HG03520 (cell line): ENCODE results near the gene FBXO8.
"Not testable (repeated sequence)": the region's sequence is repeated elsewhere in the genome, so short reads cannot be mapped to it uniquely, and the experiment has no call there.

Experiments used
- ATAC-seq: cut with Tn5 transposase; IDR thresholded peaks from one replicate; pipeline ENCODE4 v1.9.1; 2021; ENCODE audit warnings: mild to moderate bottlenecking, moderate library complexity; ENCODE audit not compliant: unreplicated experiment

Gene FBXO8

DNA sequence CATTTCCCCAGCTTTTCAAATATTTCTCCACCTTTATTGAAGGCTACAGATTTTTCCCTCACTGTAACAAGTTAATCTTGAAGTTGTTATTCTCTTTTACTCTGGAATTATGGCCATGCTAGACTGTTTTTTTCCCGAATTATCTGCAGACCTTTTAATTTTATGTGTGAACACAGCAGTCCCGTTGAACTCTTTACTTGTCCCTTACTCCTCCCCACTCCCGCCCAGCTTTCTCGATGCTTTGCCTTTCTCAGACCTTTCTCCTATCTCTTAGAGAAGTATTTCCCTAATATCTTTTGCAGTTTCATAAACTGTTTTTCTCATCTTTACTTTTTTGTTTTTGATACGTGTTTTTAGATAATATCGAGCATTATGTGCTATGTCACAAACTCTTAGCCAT lies 1.0 kb upstream of the FBXO8 start:
- no peak for ATAC-seq

- ATAC-seq = peak; percentile 98
These were observed 496 bp downstream of the FBXO8 start for GRCh38 chr4:174282836-174283506.

- ATAC-seq = no peak
These were observed 1.6 kb downstream of the FBXO8 start for GRCh38 chr4:174281901-174282300.

GRCh38 chr4:174281182-174281737 lies 2.2 kb downstream of the FBXO8 start:
- ATAC-seq = no peak

- no peak for ATAC-seq
These were observed 3.9 kb downstream of the FBXO8 start for GRCh38 chr4:174279433-174280155.

DNA sequence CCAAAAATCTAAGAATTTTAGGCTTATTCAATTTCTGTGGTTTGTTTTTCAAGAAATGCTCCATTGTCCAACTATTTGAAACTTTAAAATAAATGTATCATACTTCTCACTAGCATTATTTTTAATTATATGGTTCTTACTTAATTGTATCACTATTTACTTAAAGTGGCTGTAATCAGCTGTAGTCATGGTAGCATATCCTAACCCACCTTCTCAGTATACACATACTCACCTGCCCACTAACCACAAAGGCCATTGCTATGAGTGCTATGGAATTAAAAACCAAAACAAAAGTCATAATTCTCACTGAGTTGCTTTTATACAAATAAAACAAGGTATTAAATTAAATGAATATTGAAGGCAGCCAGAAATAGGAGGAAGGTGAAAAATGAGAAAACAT lies 5.0 kb downstream of the FBXO8 start:
- no peak for ATAC-seq

- no peak for ATAC-seq
These were observed 6.0 kb downstream of the FBXO8 start for GRCh38 chr4:174277433-174277832.

DNA sequence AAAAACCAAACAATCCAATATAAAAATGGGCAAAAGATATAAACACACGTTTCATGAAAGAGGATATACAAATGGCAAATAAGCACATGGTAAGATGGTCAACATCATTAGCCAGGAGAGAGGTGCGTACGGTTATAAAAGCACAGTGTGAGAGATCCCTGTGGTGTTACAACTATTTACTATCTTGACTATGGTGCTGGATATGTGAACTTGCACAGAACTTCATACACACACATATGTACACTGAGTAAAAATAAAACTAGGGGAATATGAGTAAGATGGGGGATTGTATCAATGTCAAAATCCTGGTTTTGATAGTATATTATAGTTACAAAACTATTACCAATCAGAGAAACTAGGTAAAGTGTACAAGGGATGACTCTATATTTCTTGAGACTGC lies 8.4 kb downstream of the FBXO8 start:
- no peak for ATAC-seq

DNA sequence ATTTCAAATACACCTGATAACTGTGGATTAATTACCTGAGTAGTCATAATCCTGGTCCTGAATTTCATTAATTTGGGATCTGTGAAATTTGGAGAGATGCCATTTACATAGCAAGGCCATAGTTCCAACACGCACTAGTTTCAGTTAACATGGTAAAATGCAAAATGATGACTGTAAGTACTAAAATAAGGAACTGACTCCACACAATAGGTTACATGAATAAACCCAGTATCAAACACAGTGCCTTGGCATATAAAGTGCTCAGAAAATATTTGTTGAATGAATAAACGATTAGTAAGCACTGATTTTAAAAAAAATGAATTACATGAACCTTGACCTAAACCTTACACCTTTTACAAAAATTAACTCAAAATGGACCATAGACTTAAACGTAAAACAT lies 9.0 kb downstream of the FBXO8 start:
- no peak for ATAC-seq

DNA sequence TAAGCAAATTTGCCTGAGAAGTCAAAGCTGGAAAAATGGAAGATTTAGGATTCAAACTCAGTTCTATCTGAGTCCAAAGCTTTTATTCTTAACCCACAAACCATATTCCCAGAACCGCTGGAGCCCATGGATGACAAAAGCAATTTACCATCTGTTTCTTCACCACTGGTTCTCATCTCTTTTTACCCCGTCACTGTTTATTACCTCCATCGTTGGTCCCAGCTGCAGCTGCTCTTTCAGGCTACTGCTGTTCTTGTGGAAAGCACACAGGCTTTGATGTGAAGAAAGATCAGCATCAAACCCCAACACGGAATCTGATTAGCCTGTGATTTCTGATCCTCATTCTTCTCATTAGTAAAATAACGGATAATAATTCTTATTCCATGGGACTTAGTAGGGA lies 9.5 kb downstream of the FBXO8 start:
- ATAC-seq = no peak

GRCh38 chr4:174266416-174266815 lies 17.1 kb downstream of the FBXO8 start:
- ATAC-seq = no peak

DNA sequence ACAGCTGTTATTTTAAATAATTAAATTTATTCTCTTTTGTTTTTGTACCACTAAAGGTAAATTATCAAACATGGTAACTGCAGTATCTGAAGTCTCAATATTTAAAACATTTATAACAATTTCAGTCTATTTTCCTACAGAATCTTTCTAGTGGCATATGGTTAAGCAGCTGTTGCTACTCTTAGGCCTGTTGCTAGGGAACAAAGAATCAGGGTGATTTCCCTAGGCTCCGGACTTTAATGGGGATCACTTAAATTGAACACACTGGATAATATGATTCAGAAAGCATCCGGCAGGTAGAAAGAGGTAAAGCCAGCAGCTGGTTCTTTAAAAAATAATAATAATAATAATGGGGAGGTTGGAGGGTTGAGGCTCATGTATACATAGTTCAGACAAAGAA lies 17.6 kb downstream of the FBXO8 start:
- ATAC-seq = no peak

DNA sequence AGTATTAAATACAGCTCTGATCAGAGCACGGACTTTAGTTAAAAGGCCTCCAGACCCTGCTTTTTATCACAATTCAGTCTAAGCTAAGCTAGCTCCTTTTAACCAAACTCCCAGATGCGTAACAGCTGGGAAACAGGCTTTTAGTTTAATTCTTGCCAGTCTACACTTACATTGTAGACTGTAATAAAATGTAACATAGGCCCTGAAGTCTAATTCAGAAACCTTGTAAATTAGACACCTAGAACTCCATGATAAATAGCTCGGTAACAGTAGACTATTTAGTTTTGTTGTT lies 20.1 kb downstream of the FBXO8 start:
- no peak for ATAC-seq

DNA sequence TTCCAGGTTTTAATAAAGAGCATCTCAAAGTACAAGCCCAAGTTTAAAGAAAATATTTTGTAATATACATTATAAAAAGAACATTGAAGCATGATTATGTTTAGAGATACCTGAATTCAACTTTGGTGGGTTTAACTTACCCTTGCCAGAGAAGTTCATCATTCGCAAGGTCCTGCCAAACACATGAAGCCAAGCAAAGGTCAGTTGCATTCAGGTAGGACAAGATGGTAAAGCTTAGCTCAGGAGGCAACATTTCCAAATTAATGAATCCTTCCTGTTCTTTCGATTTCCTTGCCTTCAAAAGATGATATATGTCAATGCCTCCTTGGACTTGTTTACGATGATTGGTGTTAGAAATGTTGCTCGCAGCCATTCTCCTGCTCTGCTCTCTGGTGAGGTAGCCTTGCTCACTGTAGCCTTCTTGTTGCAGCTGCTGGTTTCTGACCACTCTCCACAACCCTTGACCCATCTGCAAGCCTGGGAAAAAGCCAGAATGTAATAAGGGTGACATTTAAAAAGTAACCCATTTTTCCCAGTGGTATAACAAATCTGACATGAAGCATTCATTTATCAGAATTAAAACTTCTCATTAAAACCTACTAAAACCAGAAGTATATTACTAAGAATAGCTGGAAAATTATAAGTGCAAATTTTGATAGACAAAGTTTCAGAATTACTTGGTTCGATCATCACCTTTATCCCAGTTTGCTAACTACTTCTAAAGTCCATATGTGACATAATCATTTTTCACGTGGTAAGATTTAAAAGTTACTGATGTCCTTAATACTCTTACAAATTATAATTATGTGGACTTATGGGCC lies 20.6 kb downstream of the FBXO8 start:
- no peak for ATAC-seq

DNA sequence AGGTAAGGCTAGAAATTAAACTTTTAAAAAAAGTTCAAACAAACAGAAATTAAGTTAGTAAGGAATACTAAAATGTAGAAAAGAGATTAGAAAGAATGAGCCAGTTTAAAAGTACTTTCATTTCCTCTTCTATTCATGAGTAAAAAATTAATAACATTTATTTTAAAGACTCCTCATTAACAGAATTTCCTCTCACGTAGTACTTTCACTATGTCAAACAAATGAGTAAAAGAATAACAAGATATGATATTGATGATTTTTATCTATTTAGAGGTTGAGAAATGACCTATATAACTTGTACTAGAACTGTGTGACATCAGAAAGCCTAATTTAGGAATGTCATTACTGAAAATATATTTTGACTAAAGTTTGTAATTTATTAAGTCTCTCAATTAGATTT lies 22.0 kb downstream of the FBXO8 start:
- ATAC-seq = not testable (repeated sequence)

DNA sequence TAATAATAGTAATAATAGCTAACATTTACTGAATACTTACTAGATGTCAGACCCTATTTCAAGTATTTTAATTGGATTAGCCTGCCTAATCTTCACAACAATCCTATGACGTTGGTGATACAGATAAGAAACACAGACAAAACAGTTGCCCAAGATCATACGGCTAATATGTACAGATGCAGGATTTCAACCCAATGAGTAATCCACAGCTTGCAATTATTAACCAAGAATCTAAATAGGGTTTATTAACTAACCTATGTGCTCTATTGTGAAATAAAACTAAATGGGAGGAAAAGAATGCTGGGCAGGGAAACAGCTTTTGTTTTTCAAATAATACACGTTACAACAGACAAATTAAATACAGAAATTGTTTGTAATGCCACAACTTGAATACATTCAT lies 23.4 kb downstream of the FBXO8 start:
- no peak for ATAC-seq

DNA sequence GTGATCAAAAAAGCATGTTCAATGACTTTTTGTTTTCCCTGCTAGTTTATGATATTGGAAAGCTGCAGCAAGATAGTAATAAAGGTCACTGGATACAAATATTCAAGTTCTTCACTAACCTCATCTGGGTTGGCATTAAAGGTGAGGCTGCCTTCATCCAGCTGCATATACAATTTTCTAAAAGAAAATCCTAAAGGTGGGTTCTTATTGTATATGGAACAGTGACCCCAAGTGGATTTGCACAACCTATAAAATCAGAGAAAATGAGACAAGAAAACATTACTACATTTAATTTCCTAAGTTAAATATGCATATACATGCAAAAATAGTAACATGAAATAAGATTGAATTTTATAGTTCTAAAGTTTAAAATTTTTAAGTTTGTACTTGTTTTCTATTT lies 23.9 kb downstream of the FBXO8 start:
- no peak for ATAC-seq

DNA sequence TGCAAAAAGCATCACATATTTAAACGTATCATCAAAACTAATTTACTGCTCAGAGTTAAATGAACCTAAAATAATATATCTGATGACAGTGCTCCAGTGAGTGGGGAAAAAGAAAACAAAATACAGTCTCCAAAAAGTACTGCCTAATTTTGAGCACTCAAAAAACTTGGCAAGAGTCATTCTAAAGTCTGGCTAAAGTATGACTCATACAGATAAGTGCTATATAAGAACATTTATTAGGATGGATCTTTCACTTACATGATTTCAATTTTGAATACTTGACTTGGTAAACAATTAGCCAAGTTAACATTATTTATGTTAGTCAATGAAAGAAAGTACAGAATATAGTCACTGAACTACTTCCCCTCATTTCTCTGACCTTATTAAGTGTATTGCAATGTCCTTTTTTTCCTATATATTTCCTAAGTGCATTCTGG lies 27.2 kb downstream of the FBXO8 start:
- ATAC-seq = no peak

- no peak for ATAC-seq
These were observed 27.7 kb downstream of the FBXO8 start for GRCh38 chr4:174255786-174256185.

DNA sequence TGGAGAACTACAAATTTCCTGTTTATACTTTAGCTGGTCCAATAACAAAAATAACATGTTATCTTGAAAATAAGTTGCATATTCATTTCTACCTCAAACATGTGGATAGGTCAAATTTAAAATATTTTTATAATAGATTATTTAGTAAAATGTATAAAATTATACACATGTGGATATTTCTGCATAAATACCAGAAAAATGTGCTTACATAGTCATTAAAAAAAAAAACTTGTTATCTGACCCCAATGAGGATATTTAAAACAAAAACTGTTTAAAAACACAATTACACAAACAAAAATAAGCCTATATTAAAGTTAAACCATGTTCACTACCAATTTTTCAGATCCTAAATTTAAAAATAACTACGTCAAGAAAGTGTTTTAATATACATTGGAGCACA lies 28.1 kb downstream of the FBXO8 start:
- ATAC-seq = no peak

DNA sequence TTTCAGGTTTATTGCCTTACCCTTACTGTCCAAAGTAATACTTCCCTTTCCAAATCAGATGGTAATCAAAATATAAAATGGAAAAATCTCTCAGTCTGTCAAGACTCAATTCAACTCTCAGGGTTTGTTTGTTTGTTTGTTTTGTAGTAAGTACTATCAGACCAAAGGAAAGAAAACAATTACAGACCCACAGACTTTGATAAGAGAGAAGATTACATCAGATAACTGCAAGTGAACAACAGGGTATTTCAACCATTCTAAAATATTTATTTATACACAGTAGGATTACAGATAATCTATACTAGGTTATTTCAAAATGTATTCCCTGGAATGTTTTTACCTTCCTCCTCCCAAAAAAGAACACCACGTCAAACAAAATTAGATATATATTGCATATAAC lies 28.9 kb downstream of the FBXO8 start:
- ATAC-seq = no peak

- no peak for ATAC-seq
These were observed 31.1 kb downstream of the FBXO8 start for GRCh38 chr4:174252412-174252811.
